ACC112 (cell line): ENCODE results near the gene IDUA.
"Not testable (repeated sequence)": the region's sequence is repeated elsewhere in the genome, so short reads cannot be mapped to it uniquely, and the experiment has no call there.

Source experiments
- H2AFZ ChIP-seq: fragments of 200-600 bp; sonication (generic); one replicate; pipeline ENCODE4 v1.6.0; 2017; ENCODE audit warnings: antibody characterized with exemption, low read length; ENCODE audit not compliant: unreplicated experiment
- H3K27ac ChIP-seq: fragments of 200-600 bp; sonication (generic); 2 replicates; pipeline ENCODE4 v1.5.1; 2014; ENCODE audit warnings: low read depth, mild to moderate bottlenecking, antibody characterized with exemption, low read length, moderate library complexity
- H3K27me3 ChIP-seq: fragments of 200-600 bp; sonication (generic); 2 replicates; pipeline ENCODE4 v1.6.1; 2014; ENCODE audit warnings: mild to moderate bottlenecking, antibody characterized with exemption, low read length, moderate library complexity, mixed read lengths; ENCODE audit not compliant: insufficient read depth
- H3K36me3 ChIP-seq: fragments of 200-600 bp; sonication (generic); 2 replicates; pipeline ENCODE4 v1.6.1; 2016; ENCODE audit warnings: mild to moderate bottlenecking, antibody characterized with exemption, low read length, moderate library complexity, mixed read lengths; ENCODE audit not compliant: insufficient read depth
- H3K4me1 ChIP-seq: fragments of 200-600 bp; sonication (generic); one replicate; pipeline ENCODE4 v1.6.1; 2016; ENCODE audit warnings: low read length, mixed read lengths; ENCODE audit not compliant: insufficient read depth, unreplicated experiment, control insufficient read depth
- H3K4me3 ChIP-seq: fragments of 200-600 bp; sonication (generic); 2 replicates; pipeline ENCODE4 v1.5.1; 2014; ENCODE audit warnings: mild to moderate bottlenecking, low read depth, low read length
- H3K79me2 ChIP-seq: fragments of 200-600 bp; sonication (generic); one replicate; pipeline ENCODE4 v1.6.0; 2016; ENCODE audit warnings: low read length; ENCODE audit not compliant: control insufficient read depth, unreplicated experiment, insufficient read depth

Gene IDUA

GRCh38 chr4:1053891-1054290 is 67.0 kb downstream of the IDUA start:
- H3K4me1 ChIP-seq, H3K36me3 ChIP-seq, H2AFZ ChIP-seq, H3K4me3 ChIP-seq, H3K27ac ChIP-seq, H3K79me2 ChIP-seq: not testable (repeated sequence)
- peaks cover 17% of the 10 kb centered on the region for H3K27me3 ChIP-seq
